GM18526 (cell line): ENCODE data around the gene FAM181A.

ENCODE experiments used
- POLR2A ChIP-seq: IDR thresholded peaks from 3 replicates; pipeline ENCODE4 v1.6.1; 2011; ENCODE audit not compliant: insufficient read length; ENCODE audit errors: extremely low read depth

FAM181A gene

DNA sequence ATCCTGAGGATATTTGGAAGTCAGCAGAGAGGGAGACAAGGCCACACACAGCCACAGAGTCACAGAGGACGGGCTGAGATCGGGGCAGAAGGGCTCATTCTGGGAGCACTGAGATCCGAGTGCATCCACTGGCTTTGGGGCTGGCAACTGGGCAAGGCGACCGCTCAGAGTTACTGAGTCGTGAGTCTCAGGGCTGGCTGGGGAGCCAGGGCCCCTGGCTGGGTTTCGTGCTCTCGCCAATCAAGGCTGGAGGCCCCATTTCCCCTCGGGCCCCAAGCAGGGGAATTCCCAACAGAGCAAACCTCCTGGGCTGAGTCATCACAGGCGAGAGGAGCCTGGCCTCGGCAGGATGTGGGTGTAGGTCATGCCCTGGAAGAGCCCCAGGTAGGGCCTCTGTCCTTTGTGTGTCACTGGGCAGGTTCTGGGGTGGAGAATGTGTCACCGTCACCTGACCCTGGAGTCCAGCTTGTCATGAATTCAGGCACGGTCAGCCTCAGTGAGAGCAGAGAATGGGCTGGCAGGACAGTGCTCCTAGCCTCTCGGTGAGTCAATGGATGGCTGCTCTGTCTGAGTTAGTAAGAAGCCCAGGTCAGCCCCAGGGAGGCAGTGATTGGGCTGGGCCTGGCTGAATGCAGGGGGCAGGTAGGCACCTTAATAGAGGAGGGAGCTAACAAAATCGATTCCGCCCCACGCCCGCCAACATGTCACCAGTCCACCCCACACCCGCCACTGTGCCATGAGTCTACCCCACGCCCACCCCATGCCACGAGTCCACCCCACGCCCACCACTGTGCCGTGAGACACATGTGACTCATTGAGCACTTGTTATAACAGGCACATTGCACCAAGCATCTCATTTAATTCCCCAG lies 32.3 kb downstream of the FAM181A start:
- peak; percentile 40 for TF ChIP-seq POLR2A

DNA sequence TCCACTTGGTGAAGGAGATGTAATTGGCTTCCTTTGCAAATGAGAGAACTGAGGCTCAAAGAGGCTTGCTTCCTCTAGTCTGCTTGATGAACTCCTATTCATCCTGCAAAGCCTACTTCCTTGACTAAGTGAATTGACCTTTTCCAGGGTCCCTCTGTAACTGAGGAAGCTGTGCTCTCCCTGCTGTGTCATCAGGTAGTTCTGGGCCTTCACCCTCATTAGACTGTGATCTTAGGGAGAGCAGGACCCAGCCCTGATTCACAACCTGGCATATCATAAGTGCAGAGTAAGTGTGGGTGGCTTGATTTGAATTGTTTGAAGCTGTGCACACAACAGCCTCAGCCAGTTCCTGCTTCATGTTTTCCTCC lies 32.9 kb downstream of the FAM181A start:
- TF ChIP-seq POLR2A: no peak

DNA sequence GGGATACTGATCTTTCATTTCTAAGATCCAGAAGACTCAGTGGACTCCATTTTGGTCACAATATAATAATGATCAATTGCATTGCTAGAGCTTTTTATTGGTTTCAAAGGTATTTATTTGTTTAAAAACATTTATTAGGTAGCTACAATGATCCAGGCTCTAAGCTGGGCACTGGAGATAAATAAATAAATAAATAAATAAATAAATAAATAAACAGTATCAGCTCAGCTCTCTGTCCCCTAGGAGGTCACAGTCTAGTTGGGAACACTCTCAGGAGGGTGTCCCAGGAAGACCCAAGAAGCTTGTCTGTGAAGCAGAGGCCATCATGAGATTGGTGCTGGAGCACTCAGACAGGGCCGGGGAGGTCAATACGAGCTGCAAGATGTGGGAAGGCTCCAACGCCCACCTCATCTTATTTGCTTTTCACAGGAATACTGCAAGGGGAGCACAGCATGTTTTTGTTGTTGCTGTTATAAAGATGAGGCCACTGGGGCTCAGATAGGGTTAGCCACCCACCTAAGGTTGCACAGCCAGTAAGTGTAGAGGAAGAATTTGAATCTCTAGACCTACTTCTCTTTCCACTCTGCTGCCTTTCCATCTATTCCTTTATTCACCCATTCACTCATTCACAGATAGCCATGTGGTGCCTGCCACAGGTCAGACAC lies 33.8 kb downstream of the FAM181A start:
- TF ChIP-seq POLR2A: no peak

DNA sequence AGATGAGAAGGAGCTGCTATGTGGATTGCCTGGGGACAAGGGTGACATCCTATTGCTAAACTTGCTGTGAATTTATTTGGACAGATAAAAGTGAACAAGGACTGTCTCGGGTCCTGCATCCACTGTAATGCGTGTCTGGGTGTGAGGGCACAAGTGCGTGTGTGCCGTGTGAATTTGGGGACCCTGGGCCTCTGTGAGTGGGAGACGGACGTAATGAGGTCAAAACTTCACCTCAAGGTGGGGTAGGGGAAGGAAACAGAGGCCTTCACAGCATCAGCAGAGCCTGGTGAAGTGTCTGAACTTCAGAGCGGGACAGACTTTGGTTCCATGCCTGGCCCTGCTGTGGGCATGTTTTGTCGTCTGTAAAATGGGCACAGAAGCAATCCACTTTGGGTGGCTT lies 34.5 kb downstream of the FAM181A start:
- no peak for TF ChIP-seq POLR2A

DNA sequence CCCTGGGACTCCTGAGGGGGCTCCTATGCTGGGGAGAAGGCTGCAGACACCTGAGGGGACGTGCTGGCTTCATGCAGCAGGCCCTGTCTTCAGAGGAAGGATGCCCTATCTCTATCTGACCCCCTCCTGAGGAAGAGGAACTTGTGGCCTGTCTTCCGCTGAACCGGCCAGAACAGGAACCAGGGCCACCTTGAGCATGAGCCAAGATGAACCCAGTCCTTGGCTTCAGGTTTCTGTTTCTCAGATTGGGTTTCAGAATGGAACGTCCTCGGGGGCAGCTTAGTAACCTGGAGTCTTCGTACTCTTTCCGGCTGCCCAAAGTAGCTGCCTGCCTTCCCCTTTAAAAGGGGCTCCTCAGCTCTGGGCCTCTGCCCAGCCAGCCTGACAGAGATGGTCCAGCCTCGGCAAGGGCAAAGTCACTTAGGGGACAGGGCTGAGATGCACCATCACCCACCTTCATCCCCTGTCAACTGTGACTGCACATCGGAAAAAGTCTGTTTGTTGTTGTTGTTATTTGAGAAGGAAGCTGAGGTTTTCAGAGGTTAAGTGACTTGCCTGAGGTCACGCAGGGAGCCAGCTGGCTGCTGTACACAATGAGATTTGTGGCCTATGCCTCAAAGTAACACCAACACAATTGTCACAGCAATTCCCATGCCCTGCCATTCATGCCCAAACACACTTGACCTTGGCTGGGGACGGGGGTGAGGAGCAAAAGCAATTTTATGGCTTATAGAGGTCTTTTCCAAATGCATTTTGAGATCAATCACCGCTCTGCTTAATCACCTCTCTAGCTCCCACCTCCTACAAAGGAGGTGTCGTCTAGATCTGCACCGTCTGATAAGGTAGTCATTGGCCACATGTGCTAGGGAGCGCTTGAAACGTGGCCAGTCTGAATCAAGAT lies 35.8 kb downstream of the FAM181A start:
- TF ChIP-seq POLR2A: no peak

DNA sequence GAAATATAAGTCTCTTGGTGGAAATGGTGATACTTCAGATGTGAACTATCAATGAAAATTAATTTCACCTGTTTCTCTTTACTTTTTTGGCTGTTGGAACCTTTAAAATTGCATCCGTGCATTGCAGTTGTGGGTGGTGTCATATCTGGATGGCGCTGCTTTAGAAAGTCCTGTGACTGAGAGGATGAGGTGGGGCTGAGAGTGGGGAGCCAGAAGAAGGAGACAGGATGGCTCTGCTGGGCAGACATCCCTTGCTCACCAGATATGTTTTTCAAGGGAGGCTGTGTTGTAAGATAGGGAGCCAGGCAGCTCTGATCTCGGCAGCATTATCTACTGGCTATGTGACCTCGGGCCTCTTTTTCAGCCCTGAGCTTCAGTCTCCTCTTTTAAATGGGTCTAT lies 36.5 kb downstream of the FAM181A start:
- TF ChIP-seq POLR2A: no peak

DNA sequence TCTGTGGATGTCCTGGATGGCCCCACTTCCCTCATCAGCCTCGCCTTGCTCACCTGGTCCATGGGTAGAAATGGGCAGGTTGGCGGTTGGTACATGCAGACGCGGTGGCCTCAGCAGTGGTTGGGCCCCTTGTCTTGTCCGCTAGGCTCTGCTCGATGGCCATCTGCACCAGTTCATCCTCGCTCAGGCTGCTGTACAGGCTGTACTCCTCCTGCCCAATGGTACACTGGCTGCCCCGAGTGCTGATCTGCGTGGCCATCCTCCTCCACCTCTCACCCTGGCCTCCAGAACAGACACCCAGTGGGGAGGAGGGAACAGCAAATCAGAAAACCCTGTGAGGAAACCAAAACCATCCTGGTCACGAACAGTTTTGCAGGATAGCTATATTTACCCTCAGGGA lies 37.1 kb downstream of the FAM181A start:
- TF ChIP-seq POLR2A: no peak

DNA sequence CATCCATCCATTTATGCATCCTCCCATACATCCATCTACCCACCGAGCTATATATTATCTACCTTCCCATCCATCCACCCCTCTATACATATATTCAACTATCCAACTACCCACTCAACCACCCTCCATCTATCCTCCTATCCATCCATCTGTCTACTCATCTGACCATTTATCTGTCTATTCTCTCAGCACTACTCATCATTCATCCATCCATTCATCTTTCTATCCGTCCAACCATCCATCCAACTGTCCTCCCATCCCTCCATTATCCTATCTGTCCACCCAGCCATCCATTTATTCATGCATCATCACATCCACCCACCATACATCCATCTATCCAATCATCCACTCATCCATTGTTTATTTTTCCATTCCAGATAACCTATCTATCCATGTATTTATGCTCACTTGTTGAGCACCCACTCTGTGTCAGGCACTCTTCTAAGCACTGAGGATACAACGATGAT lies 37.7 kb downstream of the FAM181A start:
- TF ChIP-seq POLR2A: no peak

DNA sequence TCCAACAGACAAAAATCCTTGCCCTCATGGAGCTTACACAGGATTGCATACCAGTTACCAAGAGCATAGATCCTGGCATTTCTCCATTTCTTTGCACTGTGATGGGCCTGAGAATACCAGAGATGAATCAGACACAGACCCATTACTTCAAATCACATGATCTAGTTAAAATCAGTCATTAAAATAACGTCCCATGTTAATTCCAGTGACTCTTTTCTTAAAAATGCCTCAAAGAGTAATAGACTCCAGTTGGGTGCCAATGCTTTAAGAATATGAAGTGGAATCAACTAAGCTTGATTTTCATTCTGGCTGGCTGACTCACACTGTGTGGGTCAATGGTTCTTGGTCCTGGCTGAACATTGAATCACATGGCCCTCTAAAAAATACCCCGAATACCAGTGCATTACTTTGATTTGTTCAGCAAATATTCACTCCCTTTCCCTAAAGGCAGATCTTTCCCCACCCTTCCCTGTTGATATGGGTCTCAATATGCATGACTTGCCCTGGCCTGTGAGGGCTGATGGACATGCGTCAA lies 38.2 kb downstream of the FAM181A start:
- TF ChIP-seq POLR2A: no peak

DNA sequence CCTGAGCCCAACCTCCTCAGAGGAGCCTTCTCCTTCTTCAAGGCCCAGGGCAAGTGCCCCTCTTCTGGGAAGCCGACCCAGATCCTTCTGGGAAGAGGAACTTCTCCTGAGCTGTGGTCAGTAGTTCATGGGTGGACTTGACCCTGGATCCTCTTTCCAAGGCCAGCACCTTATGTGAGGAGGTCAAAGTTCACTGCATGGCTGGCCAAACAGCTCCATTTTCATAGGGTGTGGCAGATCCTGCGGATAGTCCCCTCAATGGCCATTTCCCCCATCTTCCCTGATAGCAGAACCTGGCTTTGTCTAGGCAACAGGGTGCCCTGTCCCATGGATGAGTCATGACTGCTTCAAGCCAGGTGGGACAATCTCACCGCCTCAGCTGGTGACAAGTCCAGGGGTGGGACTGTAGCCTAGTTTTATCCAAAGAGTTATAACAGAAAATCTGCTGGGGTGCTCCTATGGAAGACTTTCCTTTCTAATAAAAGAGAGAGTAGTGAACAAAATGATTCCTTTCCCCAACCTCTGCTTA lies 38.9 kb downstream of the FAM181A start:
- no peak for TF ChIP-seq POLR2A

DNA sequence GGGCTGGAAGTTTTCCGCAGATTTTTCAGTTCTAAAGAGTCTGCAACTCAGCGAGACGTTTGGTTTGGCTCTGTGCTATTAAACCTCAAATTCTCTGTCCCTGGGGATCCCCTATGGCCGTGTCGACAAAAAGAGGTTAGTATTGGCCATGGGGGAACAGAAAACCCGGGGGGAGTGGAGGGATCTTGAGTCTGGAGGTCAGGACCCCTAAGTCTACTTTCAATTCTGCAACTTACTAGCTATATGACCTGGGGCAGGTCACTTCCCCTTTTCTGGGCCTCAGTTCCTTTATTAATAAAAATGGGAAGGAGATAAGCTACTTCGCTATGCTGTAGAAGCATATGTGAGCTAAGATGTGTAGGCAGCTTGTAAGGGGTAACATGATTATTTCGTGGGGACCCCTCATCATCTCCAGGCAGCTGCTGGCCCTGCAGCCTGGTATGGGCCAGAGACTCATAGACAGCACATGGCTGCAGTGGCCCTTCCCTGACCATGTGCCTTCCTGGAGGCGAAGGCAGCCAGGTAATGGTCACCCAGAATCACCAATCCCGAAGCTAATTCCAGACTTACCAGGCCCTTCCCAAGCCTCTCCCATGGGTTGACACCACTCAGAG lies 40.6 kb downstream of the FAM181A start:
- no peak for TF ChIP-seq POLR2A

DNA sequence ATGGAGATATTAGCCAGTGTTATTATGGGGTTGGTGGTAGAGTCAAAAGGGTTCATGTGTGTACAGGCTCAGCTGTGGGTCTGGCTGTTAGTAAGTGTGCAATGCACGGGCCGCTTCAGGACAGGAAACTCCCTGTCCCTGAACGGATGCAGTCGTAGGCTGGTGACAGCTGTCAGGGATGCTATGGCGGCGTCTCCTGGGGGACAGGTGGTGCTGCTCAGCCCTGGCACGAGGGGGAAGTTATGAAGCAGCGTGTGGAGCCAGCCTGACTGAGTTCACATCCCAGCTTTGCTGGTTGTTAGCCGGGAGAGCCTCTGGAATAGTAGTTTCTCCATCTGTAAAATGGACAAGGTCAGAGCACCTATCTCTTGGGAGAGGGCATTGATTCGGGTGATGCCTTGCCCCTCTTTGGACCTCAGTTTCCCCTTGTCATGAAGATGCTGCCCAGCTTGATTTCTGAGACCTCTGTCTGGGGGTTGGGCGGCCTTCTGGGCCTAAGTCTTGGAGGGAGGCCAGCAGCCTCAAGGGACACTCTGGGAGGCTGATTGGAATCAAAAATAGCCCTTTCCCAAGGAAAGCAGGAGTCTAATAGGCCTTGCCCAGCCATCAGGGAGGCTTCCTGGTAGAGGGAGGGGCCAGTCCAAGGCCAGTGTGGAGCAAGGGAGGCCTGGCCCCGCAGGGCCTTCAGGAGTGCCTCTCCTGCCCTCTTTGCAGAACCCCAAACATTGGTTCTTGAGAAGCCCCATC lies 42.1 kb downstream of the FAM181A start:
- TF ChIP-seq POLR2A: no peak

DNA sequence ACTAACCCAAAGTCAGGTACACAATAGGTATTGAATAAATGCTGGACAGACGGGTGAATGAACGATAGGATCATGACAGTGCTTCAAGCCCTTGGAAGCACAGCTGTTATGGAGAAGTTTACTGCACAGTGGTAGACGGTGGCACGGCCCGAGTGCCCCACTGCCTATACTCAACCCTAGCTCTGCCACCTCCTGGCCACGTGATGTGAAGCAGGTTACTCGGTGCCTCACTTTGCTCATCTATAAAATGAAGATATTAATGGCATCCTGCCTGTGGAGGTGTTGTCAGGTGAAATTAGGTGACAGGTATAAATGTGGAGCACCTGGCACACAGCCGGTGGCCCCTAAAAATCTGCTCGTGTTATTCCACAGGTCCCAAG lies 43.4 kb downstream of the FAM181A start:
- no peak for TF ChIP-seq POLR2A

DNA sequence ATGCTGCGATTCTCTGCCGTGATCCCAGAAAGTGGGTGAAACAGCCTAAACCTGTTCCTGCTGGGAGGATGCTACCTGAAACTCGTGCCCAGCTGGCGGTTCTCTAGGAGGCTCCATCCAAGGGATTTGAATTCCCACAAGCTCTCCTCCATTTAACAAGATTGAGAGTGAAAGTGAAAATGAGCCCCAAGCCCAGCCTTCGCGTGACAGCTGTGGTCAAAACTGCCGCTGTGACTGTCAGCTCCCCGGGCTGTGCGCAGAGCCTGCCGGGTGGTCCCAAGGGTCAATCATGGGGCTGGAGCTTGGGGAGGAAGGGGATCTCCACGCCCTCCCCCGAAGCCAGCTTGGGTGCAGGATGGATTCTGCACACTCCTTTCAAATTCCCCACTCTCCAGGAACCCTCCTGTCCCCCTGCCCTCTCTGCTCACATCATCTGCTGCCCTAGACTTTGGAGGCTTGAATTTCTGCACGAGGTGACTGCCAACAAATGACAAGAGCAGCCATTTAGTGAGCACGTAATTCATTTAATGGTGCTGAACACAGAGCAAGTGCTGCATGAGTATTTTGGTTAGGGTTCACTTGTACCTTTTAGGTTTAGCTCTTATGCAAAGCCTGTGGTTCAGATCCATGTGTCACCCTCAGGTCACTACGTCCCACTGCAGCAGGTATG lies 44.0 kb downstream of the FAM181A start:
- TF ChIP-seq POLR2A: no peak

DNA sequence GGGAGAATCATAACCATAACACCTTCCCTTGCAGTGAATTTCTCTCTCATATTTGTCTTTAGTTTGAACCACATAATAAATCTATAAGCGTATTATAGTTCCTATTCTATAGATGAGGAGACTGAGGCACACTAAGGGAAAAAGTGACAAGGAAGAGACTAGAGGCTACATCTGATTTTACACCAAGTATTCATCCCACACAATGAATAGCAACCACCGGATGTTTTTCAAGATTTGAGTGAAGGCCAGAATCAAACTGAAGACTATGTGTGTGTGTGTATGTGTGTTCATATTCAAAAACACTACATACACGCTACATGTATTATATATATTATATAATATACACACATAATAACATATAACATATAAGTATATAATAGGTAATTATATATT lies 44.5 kb downstream of the FAM181A start:
- TF ChIP-seq POLR2A: no peak
